WTC11 (cell line): ENCODE data around the gene CFAP20. TPM values are rescaled to one million over a fixed set of nuclear protein-coding genes. Genes with fewer than 3 reads are reported as not detected.

Source experiments
- ATAC-seq: fragments of 200-7000 bp; cut with Tn5 transposase; 2 replicates; pipeline ENCODE4 v1.10.0; 2021; ENCODE audit warnings: mild to moderate bottlenecking, moderate library complexity
- CTCF ChIA-PET: fragments of 300-600 bp; sonication (Branson Sonifier 250); formaldehyde crosslinking; loops from one replicate; lab custom pipeline; 2021; ENCODE audit warnings: antibody characterized with exemption; lab: Charles Lee
- POLR2A ChIA-PET: fragments of 350-600 bp; sonication (Branson Sonifier 250); formaldehyde crosslinking; loops from one replicate; lab custom pipeline; 2021; ENCODE audit warnings: antibody characterized with exemption; lab: Charles Lee
- DNase-seq: peaks from one replicate; pipeline ENCODE4 v3.0.0; 2021; ENCODE audit warnings: low spot score
- H3K27ac Mint-ChIP-seq: 2 replicates; pipeline ENCODE4 v1.8.0; 2021; ENCODE audit warnings: mixed read lengths
- H3K27me3 Mint-ChIP-seq: 2 replicates; pipeline ENCODE4 v1.8.0; 2021; ENCODE audit warnings: low read depth, mild to moderate bottlenecking, moderate library complexity, mixed read lengths
- H3K36me3 Mint-ChIP-seq: 2 replicates; pipeline ENCODE4 v1.8.0; 2021; ENCODE audit warnings: mixed read lengths
- H3K4me1 Mint-ChIP-seq: 2 replicates; pipeline ENCODE4 v1.8.0; 2022; ENCODE audit warnings: mixed read lengths
- H3K4me3 Mint-ChIP-seq: 2 replicates; pipeline ENCODE4 v1.8.0; 2021; ENCODE audit warnings: mild to moderate bottlenecking, moderate library complexity, mixed read lengths
- H3K9me3 Mint-ChIP-seq: 2 replicates; pipeline ENCODE4 v1.8.0; 2021; ENCODE audit warnings: mixed read lengths
- ATF1 ChIP-seq: sonication (generic); formaldehyde crosslinking; IDR thresholded peaks from 2 replicates; pipeline ENCODE4 v1.8.1; 2023; ENCODE audit warnings: mild to moderate bottlenecking, moderate library complexity, missing genetic modification reagents
- ATF6 ChIP-seq: sonication (generic); formaldehyde crosslinking; IDR thresholded peaks from 2 replicates; pipeline ENCODE4 v1.8.1; 2023; ENCODE audit warnings: mild to moderate bottlenecking, missing genetic modification reagents
- CREB1 ChIP-seq: sonication (generic); formaldehyde crosslinking; IDR thresholded peaks from 2 replicates; pipeline ENCODE4 v1.8.0; 2023; ENCODE audit warnings: mild to moderate bottlenecking, missing genetic modification reagents
- CREM ChIP-seq: sonication (generic); formaldehyde crosslinking; IDR thresholded peaks from 2 replicates; pipeline ENCODE4 v1.8.1; 2022; ENCODE audit warnings: mild to moderate bottlenecking, missing genetic modification reagents, moderate library complexity
- CTCF ChIP-seq: fragments of 200-600 bp; IDR thresholded peaks from 2 replicates; pipeline ENCODE4 v1.8.0; 2022; ENCODE audit warnings: antibody characterized with exemption
- E2F4 ChIP-seq: sonication (generic); formaldehyde crosslinking; IDR thresholded peaks from 2 replicates; pipeline ENCODE4 v1.8.1; 2022; ENCODE audit warnings: low read depth, mild to moderate bottlenecking, moderate library complexity, missing genetic modification reagents, borderline replicate concordance
- ELF4 ChIP-seq: sonication (generic); formaldehyde crosslinking; IDR thresholded peaks from 2 replicates; pipeline ENCODE4 v1.8.1; 2022; ENCODE audit warnings: low read depth, mild to moderate bottlenecking, moderate library complexity, missing genetic modification reagents
- JUN ChIP-seq: sonication (generic); formaldehyde crosslinking; IDR thresholded peaks from 2 replicates; pipeline ENCODE4 v1.8.0; 2023; ENCODE audit warnings: mild to moderate bottlenecking, missing genetic modification reagents
- RORB ChIP-seq: fragments of 250-450 bp; sonication (Bioruptor Pico); IDR thresholded peaks from 2 replicates; pipeline ENCODE4 v1.9.0; 2021; ENCODE audit warnings: mild to moderate bottlenecking
- SMAD3 ChIP-seq: sonication (generic); formaldehyde crosslinking; IDR thresholded peaks from 2 replicates; pipeline ENCODE4 v1.8.0; 2022; ENCODE audit warnings: missing genetic modification reagents, mild to moderate bottlenecking, borderline replicate concordance
- TEAD1 ChIP-seq: sonication (generic); formaldehyde crosslinking; IDR thresholded peaks from 2 replicates; pipeline ENCODE4 v1.8.0; 2022; ENCODE audit warnings: mild to moderate bottlenecking, missing genetic modification reagents
- TEAD4 ChIP-seq: sonication (generic); formaldehyde crosslinking; IDR thresholded peaks from 2 replicates; pipeline ENCODE4 v1.8.0; 2022; ENCODE audit warnings: mild to moderate bottlenecking, missing genetic modification reagents
- ZBTB21 ChIP-seq: sonication (generic); formaldehyde crosslinking; IDR thresholded peaks from 2 replicates; pipeline ENCODE4 v1.8.1; 2023; ENCODE audit warnings: mild to moderate bottlenecking, missing genetic modification reagents, borderline replicate concordance
- ZMAT4 ChIP-seq: fragments of 250-450 bp; sonication (Bioruptor Pico); IDR thresholded peaks from 2 replicates; pipeline ENCODE4 v1.9.0; 2021; ENCODE audit warnings: mild to moderate bottlenecking
- ZNF512 ChIP-seq: sonication (generic); formaldehyde crosslinking; IDR thresholded peaks from 2 replicates; pipeline ENCODE4 v1.8.1; 2022; ENCODE audit warnings: missing genetic modification reagents, borderline replicate concordance
- ZNF671 ChIP-seq: fragments of 250-450 bp; sonication (Bioruptor Pico); IDR thresholded peaks from 2 replicates; pipeline ENCODE4 v1.8.0; 2021; ENCODE audit warnings: mild to moderate bottlenecking
- total RNA-seq: library from RNA; stranded (reverse); gene quantifications from 3 replicates; pipeline ENCODE4 v1.2.3, GENCODE V29; 2021
- TF ChIP-seq, protein P1 (sequence below): sonication (generic); formaldehyde crosslinking; IDR thresholded peaks from 2 replicates; pipeline ENCODE4 v1.8.1; 2023; ENCODE audit warnings: mild to moderate bottlenecking, missing genetic modification reagents, borderline replicate concordance
- TF ChIP-seq, protein P2 (sequence below): sonication (generic); formaldehyde crosslinking; IDR thresholded peaks from 2 replicates; pipeline ENCODE4 v1.8.0; 2023; ENCODE audit warnings: missing genetic modification reagents

The CFAP20 gene
- total RNA-seq, 1 experiment from 2014 or later: 41.9 TPM

GRCh38 chr16:58125041-58125440 is 4.1 kb downstream of the CFAP20 start:
- peaks cover 47% of the 10 kb centered on the region for H3K4me1 Mint-ChIP-seq
- ATAC-seq (no peak), DNase-seq (no peak)
- TF ChIP-seq, protein P1, sequence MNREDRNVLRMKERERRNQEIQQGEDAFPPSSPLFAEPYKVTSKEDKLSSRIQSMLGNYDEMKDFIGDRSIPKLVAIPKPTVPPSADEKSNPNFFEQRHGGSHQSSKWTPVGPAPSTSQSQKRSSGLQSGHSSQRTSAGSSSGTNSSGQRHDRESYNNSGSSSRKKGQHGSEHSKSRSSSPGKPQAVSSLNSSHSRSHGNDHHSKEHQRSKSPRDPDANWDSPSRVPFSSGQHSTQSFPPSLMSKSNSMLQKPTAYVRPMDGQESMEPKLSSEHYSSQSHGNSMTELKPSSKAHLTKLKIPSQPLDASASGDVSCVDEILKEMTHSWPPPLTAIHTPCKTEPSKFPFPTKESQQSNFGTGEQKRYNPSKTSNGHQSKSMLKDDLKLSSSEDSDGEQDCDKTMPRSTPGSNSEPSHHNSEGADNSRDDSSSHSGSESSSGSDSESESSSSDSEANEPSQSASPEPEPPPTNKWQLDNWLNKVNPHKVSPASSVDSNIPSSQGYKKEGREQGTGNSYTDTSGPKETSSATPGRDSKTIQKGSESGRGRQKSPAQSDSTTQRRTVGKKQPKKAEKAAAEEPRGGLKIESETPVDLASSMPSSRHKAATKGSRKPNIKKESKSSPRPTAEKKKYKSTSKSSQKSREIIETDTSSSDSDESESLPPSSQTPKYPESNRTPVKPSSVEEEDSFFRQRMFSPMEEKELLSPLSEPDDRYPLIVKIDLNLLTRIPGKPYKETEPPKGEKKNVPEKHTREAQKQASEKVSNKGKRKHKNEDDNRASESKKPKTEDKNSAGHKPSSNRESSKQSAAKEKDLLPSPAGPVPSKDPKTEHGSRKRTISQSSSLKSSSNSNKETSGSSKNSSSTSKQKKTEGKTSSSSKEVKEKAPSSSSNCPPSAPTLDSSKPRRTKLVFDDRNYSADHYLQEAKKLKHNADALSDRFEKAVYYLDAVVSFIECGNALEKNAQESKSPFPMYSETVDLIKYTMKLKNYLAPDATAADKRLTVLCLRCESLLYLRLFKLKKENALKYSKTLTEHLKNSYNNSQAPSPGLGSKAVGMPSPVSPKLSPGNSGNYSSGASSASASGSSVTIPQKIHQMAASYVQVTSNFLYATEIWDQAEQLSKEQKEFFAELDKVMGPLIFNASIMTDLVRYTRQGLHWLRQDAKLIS: no peak
- TF ChIP-seq ATF1 (CRISPR knock-in tag) (no peak), E2F4 (CRISPR knock-in tag) (no peak), SMAD3 (CRISPR knock-in tag) (no peak), CREB1 (no peak), ZMAT4 (CRISPR knock-in tag) (no peak), CTCF (no peak), TEAD1 (CRISPR knock-in tag) (no peak), ATF6 (CRISPR knock-in tag) (no peak), TEAD4 (CRISPR knock-in tag) (no peak), ZNF671 (CRISPR knock-in tag) (no peak), RORB (CRISPR knock-in tag) (no peak), CREM (CRISPR knock-in tag) (no peak), ZNF512 (CRISPR knock-in tag) (no peak), JUN (CRISPR knock-in tag) (no peak), ZBTB21 (CRISPR knock-in tag) (no peak), ELF4 (CRISPR knock-in tag) (no peak)
- TF ChIP-seq, protein P2, sequence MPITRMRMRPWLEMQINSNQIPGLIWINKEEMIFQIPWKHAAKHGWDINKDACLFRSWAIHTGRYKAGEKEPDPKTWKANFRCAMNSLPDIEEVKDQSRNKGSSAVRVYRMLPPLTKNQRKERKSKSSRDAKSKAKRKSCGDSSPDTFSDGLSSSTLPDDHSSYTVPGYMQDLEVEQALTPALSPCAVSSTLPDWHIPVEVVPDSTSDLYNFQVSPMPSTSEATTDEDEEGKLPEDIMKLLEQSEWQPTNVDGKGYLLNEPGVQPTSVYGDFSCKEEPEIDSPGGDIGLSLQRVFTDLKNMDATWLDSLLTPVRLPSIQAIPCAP (CRISPR knock-in tag): no peak
- H3K27ac Mint-ChIP-seq: no peak overlapping the region
- ChIA-PET CTCF (interaction anchor here (1.9 to 3.3 kb wide), 3 partner anchors 28 to 98 kb away, joined by 5 to 15 read pairs (median 13); no protein-coding TSS in a partner anchor), POLR2A (no interaction called here)
- no peaks in the 10 kb centered on the region for H3K9me3 Mint-ChIP-seq
- no peaks in the 10 kb centered on the region for H3K27me3 Mint-ChIP-seq
- no peaks in the 10 kb centered on the region for H3K36me3 Mint-ChIP-seq
- H3K4me3 Mint-ChIP-seq: no peak overlapping the region
